Medulla oblongata (tissue), 1 donor: ENCODE data around the gene WDR5.

Experiments used
- DNase-seq: peaks from one replicate; pipeline ENCODE4 v3.0.0-alpha.2; 2015; ENCODE audit errors: extremely low spot score

WDR5 gene

DNA sequence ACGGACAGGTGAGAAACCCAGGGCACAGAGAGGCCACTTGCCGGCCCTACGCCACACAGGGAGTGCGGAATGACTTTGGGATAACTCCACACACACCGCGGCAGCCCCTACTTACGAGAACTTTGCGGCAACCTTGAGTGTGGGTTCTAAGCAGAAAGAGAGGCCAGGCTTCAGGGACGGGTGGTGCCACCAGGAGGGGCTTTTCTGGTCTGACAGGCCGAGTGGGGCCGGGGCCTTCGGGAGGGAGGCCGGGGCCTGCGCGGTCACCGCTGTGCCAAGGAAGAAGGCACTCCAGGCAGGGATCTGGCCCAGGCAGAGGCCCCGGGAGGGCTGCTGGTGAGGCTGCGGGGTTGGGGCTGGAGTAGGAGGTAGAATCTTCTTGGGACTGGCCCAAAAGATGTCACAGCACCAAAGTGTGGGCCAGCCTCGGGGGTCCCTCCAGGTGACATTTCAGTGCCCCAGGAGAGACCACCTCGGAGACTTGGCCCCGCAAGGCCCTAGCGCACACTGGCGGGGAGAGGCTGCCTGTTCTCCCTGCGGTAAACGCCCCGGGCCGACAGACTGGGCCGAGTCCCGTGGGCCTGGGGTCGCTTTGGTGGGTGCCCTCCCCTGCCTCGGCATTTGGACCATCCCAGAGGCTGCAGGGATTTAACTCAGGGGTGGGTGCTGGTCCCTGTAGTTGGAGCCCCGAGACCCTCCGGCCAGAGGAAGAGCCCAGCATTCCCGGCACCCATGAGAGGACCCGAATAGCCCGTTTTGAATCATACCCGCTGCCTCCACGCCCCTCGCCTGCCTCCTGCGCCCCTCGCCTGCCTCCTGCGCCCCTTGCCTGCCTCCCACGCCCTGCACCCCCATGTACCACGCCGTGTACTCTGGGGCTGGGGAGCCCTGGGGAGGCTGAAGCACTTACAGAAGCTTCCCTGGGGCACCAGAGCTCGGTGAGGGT is 37.5 kb downstream of the WDR5 start:
- DNase-seq = no peak

GRCh38 chr9:134174073-134174449 is 38.2 kb downstream of the WDR5 start:
- DNase-seq = peak; percentile 82

GRCh38 chr9:134174526-134175290 is 38.8 kb downstream of the WDR5 start:
- no peak for DNase-seq

GRCh38 chr9:134175291-134175807 is 39.5 kb downstream of the WDR5 start:
- no peak for DNase-seq

- DNase-seq = no peak
Measured at GRCh38 chr9:134175808-134176598, 40.1 kb downstream of the WDR5 start.

DNA sequence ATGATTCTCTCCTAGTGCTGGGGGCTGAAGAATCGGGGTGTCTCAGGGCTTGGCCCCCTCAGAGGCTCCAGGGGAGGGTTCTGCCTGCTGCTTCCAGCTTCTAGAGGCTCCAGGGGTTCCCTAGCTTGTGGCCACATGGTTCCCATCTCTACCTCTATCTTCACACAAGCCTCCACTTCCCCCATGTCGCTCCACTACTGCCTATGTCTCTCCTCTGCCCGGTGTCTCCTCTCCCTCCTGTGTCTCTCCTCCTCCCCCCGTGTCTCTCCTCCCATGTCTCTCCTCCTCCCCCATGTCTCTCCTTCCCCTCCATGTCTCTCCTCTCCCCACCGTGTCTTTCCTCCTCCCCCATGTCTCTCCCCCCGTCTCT is 40.7 kb downstream of the WDR5 start:
- DNase-seq = no peak

DNA sequence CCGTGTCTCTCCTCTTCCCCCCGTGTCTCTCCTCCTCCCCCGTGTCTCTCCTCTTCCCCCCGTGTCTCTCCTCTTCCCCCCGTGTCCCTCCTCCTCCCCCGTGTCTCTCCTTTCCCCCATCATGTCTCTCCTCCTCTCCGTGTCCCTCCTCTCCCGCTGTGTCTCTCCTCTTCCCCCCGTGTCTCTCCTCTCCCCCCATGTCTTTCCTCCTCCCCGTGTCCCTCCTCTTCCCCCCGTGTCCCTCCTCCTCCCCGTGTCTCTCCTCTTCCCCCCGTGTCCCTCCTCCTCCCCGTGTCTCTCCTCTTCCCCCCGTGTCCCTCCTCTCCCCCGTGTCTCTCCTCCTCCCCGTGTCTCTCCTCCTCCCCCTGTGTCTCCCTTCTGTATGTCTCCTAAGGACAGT is 41.3 kb downstream of the WDR5 start:
- DNase-seq = no peak

DNA sequence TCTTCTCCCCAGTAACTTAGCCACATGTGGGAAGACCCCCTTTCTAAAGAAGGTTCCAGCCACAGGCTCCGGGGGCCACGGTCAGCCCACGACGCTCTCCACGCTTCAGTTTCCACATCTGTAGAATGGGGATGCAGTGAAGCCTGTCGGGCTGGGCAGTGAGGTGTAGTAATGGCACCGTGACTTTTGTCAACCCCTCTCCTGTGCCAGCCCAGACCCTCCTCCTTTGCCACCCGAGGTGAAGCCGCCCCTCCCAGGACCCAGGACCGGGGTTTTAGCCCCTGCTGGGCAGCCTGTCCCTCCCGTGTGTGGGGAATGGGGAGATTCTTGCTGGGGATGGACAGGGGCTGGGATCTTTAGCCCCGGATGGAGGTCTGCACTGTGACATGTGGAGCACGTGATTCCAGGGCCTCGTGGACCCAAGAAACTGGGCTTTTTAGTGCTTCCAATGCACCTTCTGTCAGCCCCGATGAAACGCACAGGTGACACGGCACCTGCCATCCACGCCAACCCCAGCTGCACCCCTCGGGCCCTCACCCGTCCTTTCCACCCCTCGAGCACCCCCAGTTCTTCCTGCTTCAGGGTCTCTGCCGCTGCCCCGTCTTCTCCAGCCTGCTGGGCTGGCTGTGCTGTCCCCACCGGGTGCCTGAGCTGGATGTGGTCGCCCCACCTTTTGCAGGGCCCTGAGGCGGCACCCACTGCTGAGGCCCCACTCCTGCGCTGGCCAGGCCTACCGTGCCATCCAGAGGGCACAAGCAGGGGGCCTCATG is 41.9 kb downstream of the WDR5 start:
- no peak for DNase-seq

DNA sequence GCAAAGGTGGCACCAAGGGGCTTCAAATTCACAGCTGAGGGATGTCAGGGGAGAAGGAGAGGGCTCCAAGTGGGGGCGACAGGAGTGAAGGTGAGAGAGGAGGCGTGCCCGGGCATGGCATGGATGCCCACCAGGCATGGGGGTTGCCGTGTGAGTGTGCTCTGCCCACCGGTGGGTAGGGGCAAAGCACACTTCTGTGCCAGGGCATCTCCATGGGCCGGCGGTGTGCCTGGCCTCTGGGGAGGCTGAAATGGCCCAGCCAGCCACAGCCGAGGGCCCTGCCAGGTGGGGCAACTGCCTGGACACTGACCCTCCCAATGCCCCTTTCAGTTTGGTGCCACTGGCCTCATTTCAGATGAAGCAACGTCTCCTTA is 42.5 kb downstream of the WDR5 start:
- no peak for DNase-seq

DNA sequence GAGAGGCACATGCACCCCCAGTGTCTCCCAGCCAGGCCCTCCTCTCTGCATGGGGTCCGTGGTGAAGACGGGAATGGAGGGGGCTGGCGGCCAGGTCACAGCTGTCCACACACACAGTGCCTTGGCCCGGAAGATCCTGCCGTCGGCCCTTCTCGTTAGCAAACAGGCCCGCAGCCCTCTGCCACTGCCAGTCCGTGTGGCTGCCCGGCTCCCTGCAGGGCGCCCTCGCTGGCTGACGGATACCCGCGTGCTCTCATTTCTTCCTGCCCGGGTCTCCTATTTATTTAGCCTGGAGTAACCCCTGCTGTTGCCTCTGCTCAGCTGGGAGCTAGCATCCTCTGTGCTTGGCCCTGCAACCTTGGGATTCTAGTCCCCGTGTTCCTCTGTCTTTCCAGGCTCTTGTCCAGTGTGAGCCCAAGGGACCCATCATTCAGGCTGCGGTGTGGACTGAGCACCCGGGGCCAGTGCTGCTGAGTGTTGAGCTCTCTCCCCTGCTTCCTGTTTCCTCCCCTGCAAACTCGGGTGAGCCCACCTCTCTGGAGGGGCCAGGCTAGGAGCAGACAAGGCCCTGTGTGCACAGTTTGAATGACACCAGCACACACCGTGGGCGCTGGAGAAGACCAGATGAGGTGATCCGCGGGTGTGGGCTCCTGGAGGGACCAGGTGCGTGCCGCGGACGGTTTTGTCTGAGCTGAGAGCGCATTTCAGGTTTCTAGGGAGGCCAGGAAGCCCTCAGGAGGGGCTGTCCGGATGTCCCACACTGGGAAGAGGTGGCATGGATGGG is 43.1 kb downstream of the WDR5 start:
- peak; percentile 44 for DNase-seq

DNA sequence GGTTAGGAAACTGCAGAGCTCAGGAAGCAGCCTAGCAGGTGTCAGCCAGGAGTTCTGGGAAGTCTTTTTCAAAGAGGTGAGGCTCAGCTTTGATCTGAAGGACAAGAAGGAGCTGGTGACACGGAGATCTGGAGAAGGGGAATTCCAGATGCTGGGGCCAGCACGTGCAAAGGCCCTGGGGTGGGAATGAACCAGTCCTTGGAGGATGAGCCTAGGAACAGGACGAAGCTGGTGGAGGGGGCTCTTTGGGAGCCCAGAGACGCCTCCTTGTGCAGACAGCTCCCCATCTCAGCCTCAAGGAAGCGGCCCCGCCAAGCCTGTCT is 43.7 kb downstream of the WDR5 start:
- no peak for DNase-seq

GRCh38 chr9:134179918-134180785 is 44.3 kb downstream of the WDR5 start:
- no peak for DNase-seq

- DNase-seq = no peak
Measured at GRCh38 chr9:134180786-134181647, 45.1 kb downstream of the WDR5 start.

DNA sequence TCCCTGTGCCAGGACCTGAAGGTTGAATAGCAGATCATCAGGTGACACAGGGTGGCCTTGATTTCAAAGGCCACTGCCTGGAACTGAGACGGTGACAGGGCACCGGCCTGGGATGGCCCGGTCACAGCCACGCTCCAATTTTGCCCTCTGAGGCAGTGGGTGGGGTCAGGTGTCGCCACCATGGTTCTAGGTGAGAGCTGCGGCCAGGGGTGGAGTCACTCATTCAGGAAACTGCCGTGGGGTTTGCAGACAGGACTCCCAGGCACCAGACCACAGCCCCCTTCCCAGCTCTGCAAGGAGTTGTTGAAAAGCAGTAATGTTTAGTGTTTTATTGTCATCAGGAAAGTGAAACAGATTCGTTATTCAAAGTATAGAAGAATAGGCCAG is 45.8 kb downstream of the WDR5 start:
- DNase-seq = no peak

DNA sequence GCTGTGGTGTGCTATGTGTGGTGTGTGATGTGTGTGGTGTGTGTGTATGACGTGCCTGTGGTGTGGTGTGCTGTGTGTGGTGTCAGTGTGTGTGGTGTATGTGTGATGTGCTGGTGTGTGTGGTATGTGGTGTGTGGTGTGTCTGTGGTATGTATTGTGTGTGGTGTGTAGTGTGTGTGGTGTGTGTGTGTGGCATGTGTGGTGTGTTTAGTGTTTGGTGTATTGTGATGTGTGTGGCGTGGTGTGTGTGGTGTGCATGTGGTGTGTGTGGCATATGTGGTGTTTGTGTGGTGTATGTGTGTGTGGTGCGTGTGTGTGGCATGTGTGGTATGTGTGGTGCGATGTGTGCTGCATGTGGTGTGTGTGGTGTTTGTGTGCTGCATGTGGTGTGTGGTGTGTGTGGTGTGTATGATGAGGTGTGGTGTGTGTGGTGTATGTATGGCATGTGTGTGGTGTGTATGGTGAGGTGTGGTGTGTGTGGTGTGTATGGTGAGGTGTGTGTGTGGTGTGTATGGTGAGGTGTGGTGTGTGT is 46.7 kb downstream of the WDR5 start:
- no peak for DNase-seq

GRCh38 chr9:134185536-134186011 is 49.7 kb downstream of the WDR5 start:
- DNase-seq = no peak

GRCh38 chr9:134186471-134187109 is 50.7 kb downstream of the WDR5 start:
- no peak for DNase-seq

DNA sequence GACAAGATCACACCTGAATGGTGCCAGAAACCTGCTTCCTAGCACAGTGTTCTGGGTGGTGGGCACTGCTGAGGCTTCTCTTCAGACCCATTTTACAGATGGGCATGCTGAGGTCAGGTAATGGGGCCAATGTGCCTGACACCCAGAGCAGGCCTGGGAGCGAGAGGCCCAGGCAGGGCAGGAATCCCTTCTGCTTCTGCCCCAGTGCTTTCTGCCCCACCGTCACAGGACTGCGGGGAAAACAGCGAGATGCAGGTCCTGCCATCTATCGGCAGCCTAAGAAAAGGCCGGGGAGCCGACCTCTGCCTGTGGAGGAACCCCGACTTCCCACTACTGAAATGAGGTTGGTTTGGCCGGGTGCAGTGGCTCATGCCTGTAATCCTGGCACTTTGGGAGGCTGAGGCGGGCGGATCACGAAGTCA is 51.2 kb downstream of the WDR5 start:
- DNase-seq = no peak
